LoVo (cell line): Measurements from ENCODE around the gene NLGN2.

Experiments used
- DNase-seq: peaks from one replicate; pipeline ENCODE4 v3.0.0-alpha.2; 2016; ENCODE audit warnings: low spot score

Gene NLGN2

GRCh38 chr17:7437950-7438614 is 30.4 kb downstream of the NLGN2 start:
- no peak for DNase-seq

GRCh38 chr17:7438656-7439460 is 31.2 kb downstream of the NLGN2 start:
- no peak for DNase-seq

GRCh38 chr17:7439462-7440112 is 31.9 kb downstream of the NLGN2 start, which contains the start of gene FGF11:
FGF11 (plus strand) TSS chr17:7439512; CDS start chr17:7439621, 109 bp downstream.
- DNase-seq = no peak

GRCh38 chr17:7440113-7440833 is 32.6 kb downstream of the NLGN2 start:
- DNase-seq = no peak

- no peak for DNase-seq
Observed at GRCh38 chr17:7440834-7441195, 33.2 kb downstream of the NLGN2 start.

GRCh38 chr17:7441266-7441665 is 33.6 kb downstream of the NLGN2 start:
- DNase-seq = no peak

GRCh38 chr17:7442142-7442541 is 34.5 kb downstream of the NLGN2 start:
- no peak for DNase-seq

- DNase-seq = no peak
Observed at GRCh38 chr17:7443499-7444485, 36.1 kb downstream of the NLGN2 start.

- DNase-seq = no peak
Observed at GRCh38 chr17:7444682-7445618, 37.3 kb downstream of the NLGN2 start, which contains the start of gene CHRNB1. CHRNB1 (plus strand) TSS chr17:7445061; CDS start chr17:7445128, 67 bp downstream.

- DNase-seq = no peak
Observed at GRCh38 chr17:7445619-7445968, 37.9 kb downstream of the NLGN2 start.

GRCh38 chr17:7448461-7448860 is 40.8 kb downstream of the NLGN2 start:
- no peak for DNase-seq

GRCh38 chr17:7459961-7460545 is 52.4 kb downstream of the NLGN2 start:
- DNase-seq = no peak

GRCh38 chr17:7460850-7461660 is 53.4 kb downstream of the NLGN2 start:
- no peak for DNase-seq

GRCh38 chr17:7462474-7463371 is 55.1 kb downstream of the NLGN2 start:
- DNase-seq = no peak

- no peak for DNase-seq
Observed at GRCh38 chr17:7463372-7463846, 55.8 kb downstream of the NLGN2 start.

- DNase-seq = no peak
Observed at GRCh38 chr17:7464081-7464480, 56.4 kb downstream of the NLGN2 start.

- DNase-seq = no peak
Observed at GRCh38 chr17:7465597-7466275, 58.1 kb downstream of the NLGN2 start.
